Osteocyte (in vitro differentiated cells): ENCODE measurements around the gene C22orf31. TPM values are rescaled to one million over a fixed set of nuclear protein-coding genes. Genes with fewer than 3 reads are reported as not detected.

Experiments
- DNase-seq: peaks from one replicate; pipeline ENCODE4 v3.0.0; 2021; ENCODE audit warnings: mixed read lengths; ENCODE audit not compliant: unreplicated experiment; ENCODE audit errors: extremely low spot score
- H3K27ac Mint-ChIP-seq: one replicate; pipeline ENCODE4 v1.8.0; 2021; ENCODE audit warnings: mild to moderate bottlenecking, mixed read lengths; ENCODE audit not compliant: unreplicated experiment
- H3K27me3 Mint-ChIP-seq: one replicate; pipeline ENCODE4 v1.8.0; 2021; ENCODE audit warnings: mixed read lengths; ENCODE audit not compliant: unreplicated experiment
- H3K36me3 Mint-ChIP-seq: one replicate; pipeline ENCODE4 v1.8.0; 2021; ENCODE audit warnings: mixed read lengths; ENCODE audit not compliant: unreplicated experiment
- H3K4me1 Mint-ChIP-seq: one replicate; pipeline ENCODE4 v1.8.0; 2021; ENCODE audit warnings: mixed read lengths; ENCODE audit not compliant: unreplicated experiment
- H3K4me3 Mint-ChIP-seq: one replicate; pipeline ENCODE4 v1.8.0; 2021; ENCODE audit warnings: mild to moderate bottlenecking, moderate library complexity, mixed read lengths; ENCODE audit not compliant: unreplicated experiment
- H3K9me3 Mint-ChIP-seq: one replicate; pipeline ENCODE4 v1.8.0; 2021; ENCODE audit warnings: mixed read lengths; ENCODE audit not compliant: unreplicated experiment
- CTCF ChIP-seq: fragments of 200-600 bp; sonication (generic); IDR thresholded peaks from 2 replicates; pipeline ENCODE4 v1.5.0; 2021; ENCODE audit warnings: antibody characterized with exemption, mild to moderate bottlenecking, moderate library complexity
- total RNA-seq: library from RNA; stranded (reverse); gene quantifications from 2 replicates; pipeline ENCODE4 v1.2.1, GENCODE V29; 2021

C22orf31 gene
- total RNA-seq, 1 donor from 2014 or later, result not detected

DNA sequence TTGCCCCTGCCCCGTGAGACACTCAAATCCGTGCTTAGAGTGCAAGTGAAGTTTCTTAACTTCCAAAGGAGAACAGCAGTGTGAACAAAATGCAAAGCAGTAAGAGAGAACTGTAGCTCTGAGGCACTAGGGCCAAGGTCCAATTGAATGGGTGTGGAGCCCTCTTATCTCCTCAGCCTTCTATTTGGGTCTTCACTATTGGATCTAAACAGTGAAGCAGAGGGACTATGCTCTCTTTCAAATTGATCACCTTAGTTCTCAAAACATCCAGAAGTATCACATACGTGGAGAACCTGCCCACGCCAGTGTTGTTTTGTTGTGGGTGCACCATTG is 49.6 kb downstream of the C22orf31 start:
- no peak for TF ChIP-seq CTCF
- Mint-ChIP-seq H3K27me3 (no peaks in the 10 kb centered on the region), H3K9me3 (no peaks in the 10 kb centered on the region), H3K4me1 (peaks cover 5% of the 10 kb centered on the region), H3K36me3 (no peaks in the 10 kb centered on the region), H3K27ac (no peak overlapping the region), H3K4me3 (no peak overlapping the region)
- DNase-seq, result no peak

DNA sequence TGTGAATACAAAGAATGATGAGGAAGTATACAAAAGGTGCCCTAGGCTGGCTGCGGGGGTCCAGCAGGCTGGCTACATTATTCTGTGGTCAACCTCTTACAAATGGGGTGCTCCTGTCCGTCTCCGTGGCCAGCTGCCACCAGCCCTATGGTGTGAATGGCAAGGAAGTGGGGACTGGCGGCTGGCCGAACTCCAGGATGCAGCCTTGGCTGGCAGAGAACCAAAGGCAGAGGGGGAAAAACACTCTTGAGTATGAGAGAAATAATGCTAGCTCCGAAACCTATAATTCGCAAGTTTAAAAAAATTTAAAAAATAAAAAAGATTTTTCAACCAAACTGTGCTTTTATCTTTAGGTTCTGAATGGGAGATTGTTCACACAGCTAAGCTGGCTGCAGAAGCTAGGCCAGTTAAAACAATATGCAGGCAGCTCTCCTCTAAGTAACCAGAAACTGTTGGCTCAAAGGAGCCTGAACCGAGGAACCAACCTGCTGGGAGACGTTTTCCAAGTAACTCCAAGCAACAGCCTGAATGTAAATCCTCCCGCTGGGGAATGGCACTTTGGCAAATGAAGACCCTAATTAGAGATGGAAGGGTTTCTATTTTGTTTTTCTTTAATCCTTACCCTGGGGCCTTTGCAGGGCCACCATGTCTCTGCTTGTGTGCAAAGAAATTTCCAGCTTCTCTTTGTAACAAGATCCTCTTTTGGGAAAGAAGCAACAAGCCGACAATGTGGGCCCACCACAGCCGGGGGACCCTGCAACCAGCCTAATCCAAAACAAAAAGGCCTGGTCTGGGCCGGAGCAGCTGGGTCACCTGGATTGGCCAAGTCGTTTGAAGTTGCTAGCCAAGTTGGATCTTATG is 50.2 kb downstream of the C22orf31 start:
- H3K4me1 Mint-ChIP-seq, result peaks cover 5% of the 10 kb centered on the region
- no peak overlapping the region for H3K4me3 Mint-ChIP-seq
- DNase-seq, result no peak
- TF ChIP-seq CTCF, result no peak
- no peak overlapping the region for H3K27ac Mint-ChIP-seq
- no peaks in the 10 kb centered on the region for H3K9me3 Mint-ChIP-seq
- H3K36me3 Mint-ChIP-seq, result no peaks in the 10 kb centered on the region
- H3K27me3 Mint-ChIP-seq, result no peaks in the 10 kb centered on the region

DNA sequence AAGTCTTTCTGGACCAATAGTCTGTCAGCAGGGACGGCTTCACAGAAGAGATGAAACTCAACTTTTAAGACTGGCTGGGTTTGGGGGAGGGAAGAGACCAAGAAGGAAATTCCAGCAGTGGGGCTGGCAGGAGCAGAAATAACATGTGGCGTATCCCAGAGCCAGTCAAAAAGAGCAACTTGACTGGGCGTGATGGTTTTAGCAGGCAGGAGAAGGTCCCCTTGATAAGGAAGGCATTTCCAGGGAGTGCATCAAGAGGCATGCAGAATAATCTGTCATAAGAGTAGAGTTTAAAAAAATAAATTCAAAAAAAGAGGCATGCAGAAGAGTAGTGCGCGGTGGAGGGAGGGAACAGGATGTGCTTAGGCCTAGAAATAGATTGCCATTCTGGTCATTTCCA is 52.5 kb downstream of the C22orf31 start:
- peaks cover 12% of the 10 kb centered on the region for H3K4me1 Mint-ChIP-seq
- TF ChIP-seq CTCF, result no peak
- no peak overlapping the region for H3K27ac Mint-ChIP-seq
- H3K36me3 Mint-ChIP-seq, result no peaks in the 10 kb centered on the region
- no peaks in the 10 kb centered on the region for H3K9me3 Mint-ChIP-seq
- no peak for DNase-seq
- H3K4me3 Mint-ChIP-seq, result no peak overlapping the region
- no peaks in the 10 kb centered on the region for H3K27me3 Mint-ChIP-seq

Other genes with a start within 250 kb of the C22orf31 start
- 6.4 and 6.7 TPM in 2 replicates for gene ZNRF3, start 178.3 kb downstream of the C22orf31 start, total RNA-seq
- gene KREMEN1, start 11.2 kb upstream of the C22orf31 start, total RNA-seq, result 2.9 and 5.4 TPM in 2 replicates
- gene EMID1, start 144.1 kb upstream of the C22orf31 start, total RNA-seq, result 0.42 and 0.51 TPM in 2 replicates
- gene RHBDD3, start 206.2 kb upstream of the C22orf31 start, total RNA-seq, result 41.0 and 45.8 TPM in 2 replicates
- 218 and 228 TPM in 2 replicates for gene EWSR1, start 206.4 kb upstream of the C22orf31 start, total RNA-seq
- gene GAS2L1, start 244.8 kb upstream of the C22orf31 start, total RNA-seq, result 21.6 and 22.3 TPM in 2 replicates